HAP-1 (cell line): ENCODE data around the gene APBB2.

Source experiments
- DNase-seq, 2 experiments: peaks; one replicate each; pipeline ENCODE4 v3.0.0-alpha.2; 2016 to 2020; ENCODE audit warnings: low spot score in 2 of 2
- H3K27me3 ChIP-seq: fragments of 250-450 bp; sonication (Bioruptor Pico); 2 replicates; pipeline ENCODE4 v1.5.1; 2020; ENCODE audit warnings: low read depth, mild to moderate bottlenecking, moderate library complexity
- H3K36me3 ChIP-seq: fragments of 250-450 bp; sonication (Bioruptor Pico); replicated peaks from 2 replicates; pipeline ENCODE4 v1.5.1; 2020; ENCODE audit warnings: mild to moderate bottlenecking
- H3K4me1 ChIP-seq: fragments of 250-450 bp; sonication (Bioruptor Pico); 2 replicates; pipeline ENCODE4 v1.5.1; 2020; ENCODE audit warnings: mild to moderate bottlenecking
- H3K4me3 ChIP-seq: fragments of 250-450 bp; sonication (Bioruptor Pico); 2 replicates; pipeline ENCODE4 v1.5.1; 2020; ENCODE audit warnings: mild to moderate bottlenecking, moderate library complexity
- H3K9me3 ChIP-seq: fragments of 250-450 bp; sonication (Bioruptor Pico); 2 replicates; pipeline ENCODE4 v1.5.1; 2020; ENCODE audit warnings: mild to moderate bottlenecking, moderate library complexity
- in situ Hi-C: fragments of 300-500 bp; cut with MboI; formaldehyde crosslinking; loops from 3 replicates; pipeline ENCODE4 v1.14.3; 2020; ENCODE audit warnings: low sequenced_read_pairs, inconsistent platforms, mixed read lengths

APBB2 gene

DNA sequence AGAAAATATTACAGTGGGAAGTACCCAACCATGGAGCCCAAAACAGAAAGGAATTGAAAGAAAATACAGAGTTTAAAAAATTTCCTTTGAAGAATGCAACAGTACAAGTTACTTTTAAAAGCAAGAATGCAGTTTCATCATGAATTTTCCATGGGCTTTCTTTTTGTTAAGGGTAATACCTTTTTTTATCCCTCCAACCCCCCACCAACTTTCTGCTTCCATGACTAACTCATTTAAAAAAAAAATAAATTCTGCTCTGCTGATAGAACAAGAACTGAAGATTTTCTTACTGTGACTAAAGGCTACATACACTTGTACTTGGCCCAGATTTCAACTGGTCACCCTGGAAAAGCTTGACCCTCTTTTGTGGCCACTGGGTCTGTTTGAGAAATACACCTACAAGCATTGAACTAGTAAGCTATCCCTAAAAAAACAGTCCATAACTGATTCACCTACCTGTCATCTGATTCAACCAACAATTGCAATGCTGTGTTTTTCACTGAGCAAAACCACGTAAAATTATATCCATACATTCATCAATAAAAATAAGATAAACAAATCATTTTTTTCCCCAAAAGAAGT, 250.4 kb downstream of the APBB2 start:
- Histone ChIP-seq H3K4me3 (no peak overlapping the region), H3K4me1 (no peaks in the 10 kb centered on the region), H3K9me3 (peaks cover 6% of the 10 kb centered on the region; the same call in 1 of the 2 replicates), H3K36me3 (no peaks in the 10 kb centered on the region), H3K27me3 (no peaks in the 10 kb centered on the region)
- in situ Hi-C loops, result no loop called here
- no peak for DNase-seq

DNA sequence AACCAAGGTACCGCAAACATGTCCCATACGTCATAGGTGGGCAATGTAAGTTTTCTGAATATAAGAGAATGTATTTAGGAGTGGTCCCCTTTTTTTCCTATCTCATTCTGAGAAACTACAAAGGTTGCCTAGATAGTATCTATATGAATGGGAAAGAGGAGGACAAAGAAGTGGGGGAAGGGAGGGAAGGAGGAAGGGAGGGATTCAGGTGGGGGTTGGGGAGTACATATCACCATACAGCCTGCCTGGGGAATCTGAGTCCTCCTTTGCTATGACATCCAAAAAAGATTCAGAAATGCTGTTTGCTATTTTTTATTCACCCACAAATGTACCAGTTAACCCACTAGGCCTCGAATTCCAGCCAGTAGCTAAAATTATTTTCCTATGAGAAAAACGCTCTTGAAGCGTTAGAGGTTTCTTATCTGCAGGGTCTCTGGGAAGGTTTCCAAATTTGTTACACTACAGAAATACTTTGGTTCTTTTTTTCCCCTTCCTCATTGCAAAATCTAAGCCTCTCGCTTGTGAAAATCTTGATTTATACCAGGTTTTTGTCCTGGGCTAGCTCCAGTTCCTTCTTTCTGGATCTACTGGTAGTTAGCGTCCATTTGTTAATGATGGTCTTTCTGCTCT, 251.7 kb downstream of the APBB2 start:
- H3K4me1 ChIP-seq, result no peaks in the 10 kb centered on the region
- H3K4me3 ChIP-seq, result no peak overlapping the region
- in situ Hi-C loops, result no loop called here
- peaks cover 6% of the 10 kb centered on the region; the same call in 1 of the 2 replicates for H3K9me3 ChIP-seq
- no peak for DNase-seq
- no peaks in the 10 kb centered on the region for H3K27me3 ChIP-seq
- no peaks in the 10 kb centered on the region for H3K36me3 ChIP-seq

DNA sequence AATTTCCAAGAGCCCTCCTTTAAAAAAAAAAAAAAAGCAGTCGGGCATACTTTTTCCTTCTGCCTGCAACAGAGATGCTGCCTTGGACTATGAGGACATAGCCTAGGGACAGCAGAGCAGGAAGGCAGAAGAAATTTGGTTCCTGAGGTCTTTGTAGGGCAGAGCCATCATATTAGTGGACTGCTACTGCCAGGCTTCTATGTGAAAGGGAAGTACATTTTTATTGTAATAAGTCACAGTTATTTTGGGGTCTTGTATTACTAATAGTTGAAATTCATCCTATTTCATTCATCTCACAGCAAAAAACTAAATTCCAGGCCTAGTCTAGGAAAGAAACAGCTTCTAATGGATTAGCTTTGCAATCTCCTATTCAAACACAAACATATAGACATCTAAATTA, 253.4 kb downstream of the APBB2 start:
- DNase-seq, result no peak
- in situ Hi-C loops, result no loop called here
- no peak overlapping the region for H3K4me3 ChIP-seq

DNA sequence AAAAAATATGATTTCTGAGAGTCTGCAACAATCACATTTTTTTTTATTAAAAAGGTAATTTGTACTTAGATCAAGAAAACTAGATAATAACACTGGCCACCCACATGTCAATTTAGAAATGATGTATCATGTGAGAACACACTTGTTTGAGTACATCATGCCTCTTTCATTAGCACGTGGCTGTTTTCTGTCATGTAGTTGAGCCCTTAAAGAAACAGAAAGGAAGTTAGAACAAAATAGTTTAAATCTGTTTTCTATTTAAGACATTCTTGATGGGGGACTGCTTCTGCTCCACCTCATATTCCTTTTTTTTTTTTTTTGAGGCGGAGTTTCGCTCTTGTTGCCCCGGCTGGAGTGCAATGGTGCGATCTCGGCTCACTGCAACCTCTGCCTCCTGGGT, 257.1 kb downstream of the APBB2 start:
- no peak for DNase-seq
- H3K27me3 ChIP-seq, result no peaks in the 10 kb centered on the region
- H3K9me3 ChIP-seq, result peaks cover 6% of the 10 kb centered on the region; the same call in 1 of the 2 replicates
- H3K36me3 ChIP-seq, result no peaks in the 10 kb centered on the region
- H3K4me1 ChIP-seq, result no peaks in the 10 kb centered on the region
- in situ Hi-C loops, result no loop called here
- no peak overlapping the region for H3K4me3 ChIP-seq

More for the DNA sequence above, 253.4 kb downstream of the APBB2 start:
- Histone ChIP-seq H3K27me3 (no peaks in the 10 kb centered on the region), H3K36me3 (no peaks in the 10 kb centered on the region), H3K9me3 (peaks cover 6% of the 10 kb centered on the region; the same call in 1 of the 2 replicates), H3K4me1 (no peaks in the 10 kb centered on the region)

DNA sequence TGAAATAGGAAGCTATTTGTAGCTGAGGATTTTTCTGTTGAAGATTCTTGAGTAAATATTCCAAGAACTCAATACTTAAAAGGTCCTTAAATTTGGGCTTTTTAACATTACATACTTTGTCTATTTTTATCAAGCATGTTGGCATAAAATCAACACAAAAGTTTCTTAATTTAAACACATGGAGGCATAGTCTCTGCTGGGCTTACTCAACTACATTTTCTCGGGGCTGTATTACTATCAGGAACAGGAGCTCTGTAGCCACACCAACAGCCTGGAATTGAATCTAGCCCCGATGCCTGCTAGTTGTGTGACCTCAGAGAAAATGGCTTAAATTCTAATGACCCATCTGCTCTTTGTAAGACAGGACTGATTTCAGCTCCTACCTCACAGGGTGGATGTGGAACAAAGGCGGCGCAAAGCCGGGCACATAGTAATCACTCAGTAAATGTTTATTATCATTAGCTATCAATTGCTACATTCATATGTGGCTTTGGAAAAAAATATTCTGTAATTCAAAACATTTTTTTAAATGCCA, 257.6 kb downstream of the APBB2 start:
- H3K4me3 ChIP-seq, result no peak overlapping the region
- DNase-seq, result no peak
- H3K36me3 ChIP-seq, result no peaks in the 10 kb centered on the region
- H3K4me1 ChIP-seq, result no peaks in the 10 kb centered on the region
- H3K27me3 ChIP-seq, result no peaks in the 10 kb centered on the region
- in situ Hi-C loops, result no loop called here
- H3K9me3 ChIP-seq, result peaks cover 6% of the 10 kb centered on the region; the same call in 1 of the 2 replicates

DNA sequence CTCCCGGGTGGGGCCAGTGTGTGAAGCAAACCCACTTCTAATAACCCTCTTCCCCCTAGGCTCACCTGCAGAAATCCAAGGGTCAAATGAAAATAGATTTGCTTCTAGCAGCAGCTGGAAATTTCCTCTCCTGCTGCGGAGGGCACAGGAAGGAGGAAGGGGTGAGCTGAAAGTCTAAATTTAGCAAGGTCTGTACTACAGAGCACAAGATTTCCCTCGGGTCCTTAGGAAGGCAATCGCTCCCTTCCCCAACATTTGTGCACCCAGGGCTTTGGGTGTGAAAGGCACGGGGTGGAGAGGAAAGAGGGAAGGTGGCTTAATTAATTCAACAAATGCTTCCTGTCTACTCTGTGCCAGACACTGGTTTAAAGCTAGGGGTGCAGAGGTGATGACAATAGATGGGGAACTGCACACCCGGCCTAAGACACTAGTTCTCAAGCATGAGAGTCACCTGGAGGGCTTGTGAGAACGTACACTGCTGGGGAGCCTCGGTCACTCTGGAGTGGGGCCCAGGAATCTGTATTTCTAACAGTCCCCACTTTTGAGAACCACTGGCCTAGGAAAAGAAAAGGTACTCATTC, 260.2 kb downstream of the APBB2 start:
- H3K27me3 ChIP-seq, result no peaks in the 10 kb centered on the region
- H3K36me3 ChIP-seq, result no peaks in the 10 kb centered on the region
- no peak overlapping the region for H3K4me3 ChIP-seq
- in situ Hi-C loops, result no loop called here
- no peak for DNase-seq
- no peaks in the 10 kb centered on the region for H3K9me3 ChIP-seq
- H3K4me1 ChIP-seq, result no peaks in the 10 kb centered on the region

DNA sequence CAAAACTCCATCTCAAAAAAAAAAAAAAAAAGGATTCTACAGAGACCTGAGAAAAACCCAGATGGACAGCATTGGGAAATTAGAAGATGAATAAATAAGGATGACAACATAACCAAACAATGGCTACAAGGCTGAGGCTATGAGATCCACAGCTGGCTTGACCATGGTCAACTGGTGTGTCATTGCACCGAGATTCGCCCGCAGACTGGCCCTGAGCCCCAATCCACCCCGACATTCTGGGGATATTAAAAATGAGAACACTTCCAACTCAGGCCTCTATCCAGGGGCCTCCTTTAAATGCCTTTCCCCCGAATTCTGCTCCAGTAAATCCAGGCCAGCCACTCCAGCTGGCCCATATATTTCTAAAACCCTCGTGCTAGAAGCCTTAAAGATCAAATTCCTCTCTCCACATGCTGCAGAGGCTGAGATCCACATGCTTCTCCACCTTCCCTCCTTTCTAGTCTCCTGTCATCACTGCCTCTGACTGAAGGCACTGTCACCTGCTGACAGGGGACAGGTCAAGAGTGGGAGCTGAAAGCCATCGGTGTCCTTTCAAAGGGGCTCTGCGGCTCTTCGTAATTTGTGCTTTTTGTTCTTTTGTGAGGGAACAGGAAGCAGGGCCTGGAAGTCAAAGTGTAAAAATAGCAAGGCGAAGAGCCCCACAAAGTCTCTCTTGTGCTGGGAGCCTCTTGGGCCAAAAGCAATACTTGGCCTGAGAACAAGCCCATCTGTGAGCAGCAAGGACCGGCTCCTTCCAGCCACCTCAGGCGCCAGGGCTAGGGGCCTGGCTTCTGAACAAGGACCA, 260.9 kb downstream of the APBB2 start:
- no peaks in the 10 kb centered on the region for H3K27me3 ChIP-seq
- in situ Hi-C loops, result no loop called here
- H3K36me3 ChIP-seq, result no peaks in the 10 kb centered on the region
- H3K9me3 ChIP-seq, result no peaks in the 10 kb centered on the region
- no peak for DNase-seq
- H3K4me3 ChIP-seq, result no peak overlapping the region
- no peaks in the 10 kb centered on the region for H3K4me1 ChIP-seq

DNA sequence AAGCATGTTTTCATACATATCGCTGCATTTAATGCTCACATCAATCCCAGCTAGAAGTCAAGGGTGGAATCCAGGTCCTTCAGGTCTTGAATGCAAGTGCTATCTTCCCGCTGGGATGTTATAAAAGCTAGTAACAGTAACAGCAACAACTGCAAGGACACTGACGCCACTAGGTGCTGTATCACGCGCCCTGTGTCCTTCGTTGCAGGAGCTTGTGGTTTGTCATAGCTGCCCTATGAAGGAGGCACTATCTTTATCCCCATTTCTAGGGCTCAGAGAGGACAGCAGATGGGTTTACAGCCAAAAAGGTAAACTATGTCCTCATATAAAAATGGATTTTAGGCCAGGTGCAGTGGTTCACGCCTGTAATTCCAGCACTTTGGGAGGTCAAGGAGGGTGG, 261.7 kb downstream of the APBB2 start:
- no peaks in the 10 kb centered on the region for H3K9me3 ChIP-seq
- no peak for DNase-seq
- H3K27me3 ChIP-seq, result no peaks in the 10 kb centered on the region
- no peaks in the 10 kb centered on the region for H3K36me3 ChIP-seq
- no peak overlapping the region for H3K4me3 ChIP-seq
- no peaks in the 10 kb centered on the region for H3K4me1 ChIP-seq
- in situ Hi-C loops, result no loop called here

DNA sequence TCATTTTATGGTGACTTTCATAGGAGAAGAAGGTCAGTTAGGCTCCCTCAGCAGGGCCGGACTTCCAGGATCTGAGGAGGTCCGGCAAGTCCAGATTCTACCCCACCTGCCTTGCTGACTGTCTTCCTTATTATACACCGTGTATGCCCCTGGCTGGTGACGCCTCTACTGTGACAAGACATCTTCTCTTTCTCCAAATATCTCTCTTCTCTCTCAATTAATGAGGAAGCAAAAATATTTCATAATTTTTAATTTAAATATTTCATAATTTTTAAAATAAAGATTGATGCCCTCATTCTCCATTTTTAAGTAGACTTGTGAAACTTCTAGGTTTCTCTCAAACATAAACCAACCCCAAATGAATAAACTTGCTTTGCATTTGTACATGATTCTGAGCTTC, 262.1 kb downstream of the APBB2 start:
- no peak overlapping the region for H3K4me3 ChIP-seq
- no peaks in the 10 kb centered on the region for H3K36me3 ChIP-seq
- DNase-seq, result no peak
- H3K4me1 ChIP-seq, result no peaks in the 10 kb centered on the region
- no peaks in the 10 kb centered on the region for H3K9me3 ChIP-seq
- in situ Hi-C loops, result no loop called here
- no peaks in the 10 kb centered on the region for H3K27me3 ChIP-seq

DNA sequence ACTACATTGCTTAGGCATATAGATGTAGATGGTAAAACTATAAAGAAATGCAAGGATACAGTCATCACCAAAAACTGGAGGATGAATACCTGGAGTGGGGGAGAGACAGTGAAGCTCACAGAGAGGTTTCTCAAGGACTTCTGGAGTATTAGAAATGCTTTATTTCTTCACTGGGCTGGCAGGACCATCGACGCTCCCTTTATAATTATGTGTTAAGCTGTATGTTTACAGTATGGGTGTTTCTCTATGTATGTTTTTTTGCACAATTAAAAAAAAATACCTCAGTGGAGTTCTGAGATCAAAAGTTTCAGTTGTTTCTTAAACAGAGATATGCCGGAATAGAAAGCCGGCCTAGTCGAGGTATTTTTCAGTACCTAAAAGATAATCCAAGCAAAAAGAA, 263.3 kb downstream of the APBB2 start:
- H3K27me3 ChIP-seq, result no peaks in the 10 kb centered on the region
- DNase-seq, result no peak
- no peaks in the 10 kb centered on the region for H3K9me3 ChIP-seq
- H3K4me1 ChIP-seq, result no peaks in the 10 kb centered on the region
- in situ Hi-C loops, result no loop called here
- no peaks in the 10 kb centered on the region for H3K36me3 ChIP-seq
- no peak overlapping the region for H3K4me3 ChIP-seq

DNA sequence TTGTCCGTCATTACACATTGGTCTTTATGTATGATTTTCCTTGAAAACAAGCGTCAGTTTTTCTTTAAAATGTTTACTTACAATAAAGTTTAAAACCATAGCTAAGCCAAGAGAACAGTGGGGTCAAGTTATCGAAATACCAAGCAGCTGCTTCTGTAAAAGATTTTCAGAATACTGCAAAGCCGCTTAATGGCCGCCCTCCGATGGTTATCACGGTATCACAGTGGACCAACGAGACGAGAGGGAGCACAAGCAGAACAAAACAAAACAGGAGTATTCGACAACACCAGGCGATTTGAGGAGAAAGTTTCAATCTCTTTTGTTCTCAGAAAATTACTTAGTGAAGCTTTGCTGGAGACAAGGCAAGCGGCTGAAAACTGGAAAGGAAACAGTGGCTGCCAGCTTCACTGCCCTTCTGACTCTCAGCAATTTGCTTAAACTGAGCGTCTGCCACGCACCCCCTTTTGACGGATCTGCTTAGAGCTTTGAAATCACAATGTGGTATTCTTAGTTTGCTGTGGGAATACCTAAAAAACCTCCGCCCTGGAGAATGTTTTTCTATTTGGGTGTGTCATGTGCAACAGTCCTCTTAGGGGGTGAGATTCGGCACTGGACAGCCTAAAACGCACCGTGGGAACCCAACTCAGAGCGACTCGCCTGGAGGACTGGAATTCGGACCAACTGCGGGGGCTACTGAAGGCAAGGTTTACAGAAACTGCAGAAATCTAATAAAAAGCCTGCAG, 264.8 kb downstream of the APBB2 start:
- DNase-seq, result no peak
- H3K27me3 ChIP-seq, result no peaks in the 10 kb centered on the region
- in situ Hi-C loops, result no loop called here
- no peaks in the 10 kb centered on the region for H3K4me1 ChIP-seq
- no peak overlapping the region for H3K4me3 ChIP-seq
- H3K36me3 ChIP-seq, result no peaks in the 10 kb centered on the region
- no peaks in the 10 kb centered on the region for H3K9me3 ChIP-seq

DNA sequence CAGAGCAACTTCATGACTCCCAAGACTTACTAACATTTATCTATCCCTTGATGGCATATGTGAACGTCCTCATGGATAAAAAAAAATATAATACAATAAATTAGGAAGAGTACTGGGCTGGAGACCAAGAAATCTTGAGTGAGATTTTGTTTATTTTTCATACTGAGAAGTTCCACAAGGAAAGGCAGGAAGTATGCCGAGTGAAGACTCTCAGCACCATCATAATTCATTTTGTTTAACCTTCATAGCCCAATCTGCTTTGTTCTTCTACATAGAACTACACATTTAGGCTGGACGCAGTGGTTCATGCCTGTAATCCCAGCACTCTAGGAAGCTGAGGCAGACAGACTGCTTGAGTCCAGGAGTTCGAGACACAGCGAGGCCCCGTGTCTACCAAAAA, 266.3 kb downstream of the APBB2 start:
- DNase-seq, result no peak
- H3K4me1 ChIP-seq, result no peaks in the 10 kb centered on the region
- in situ Hi-C loops, result no loop called here
- no peaks in the 10 kb centered on the region for H3K9me3 ChIP-seq
- H3K27me3 ChIP-seq, result no peaks in the 10 kb centered on the region
- no peak overlapping the region for H3K4me3 ChIP-seq
- H3K36me3 ChIP-seq, result no peaks in the 10 kb centered on the region

DNA sequence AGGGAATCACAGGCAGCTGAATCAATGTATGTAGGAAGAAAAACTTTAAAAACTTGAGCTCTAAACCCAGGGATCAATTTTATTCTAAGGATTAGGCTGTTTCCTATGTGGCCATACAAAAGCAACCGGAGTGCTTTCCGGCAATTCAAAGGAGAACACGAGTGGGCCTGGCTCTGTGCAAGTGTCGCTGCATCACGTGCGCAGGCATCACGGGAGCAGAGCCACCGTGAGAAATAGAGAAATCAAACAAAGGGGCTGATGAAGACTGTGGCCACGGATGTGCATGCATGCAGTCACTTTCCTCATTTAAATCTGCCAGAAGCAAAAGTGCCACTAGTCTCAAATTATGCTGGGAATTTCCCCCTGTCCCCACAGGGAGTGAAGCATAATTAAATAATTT, 267.7 kb downstream of the APBB2 start:
- in situ Hi-C loops, result no loop called here
- no peaks in the 10 kb centered on the region for H3K4me1 ChIP-seq
- no peak for DNase-seq
- no peaks in the 10 kb centered on the region for H3K36me3 ChIP-seq
- H3K4me3 ChIP-seq, result no peak overlapping the region
- H3K27me3 ChIP-seq, result no peaks in the 10 kb centered on the region
- no peaks in the 10 kb centered on the region for H3K9me3 ChIP-seq
